Keratinocyte (primary cell): ENCODE data around the gene GALNT2. TPM values are rescaled to one million over a fixed set of nuclear protein-coding genes. Genes with fewer than 3 reads are reported as not detected.

Experiments
- DNase-seq: peaks from one replicate; pipeline ENCODE4 v3.0.0-alpha.2; 2011; ENCODE audit warnings: low read depth, missing footprints, low spot score
- FAIRE-seq: peaks from 2 replicates; lab custom pipeline; 2011; peaks lifted over from hg19 to GRCh38; lab: Jason Lieb, UNC
- H2AFZ ChIP-seq: 2 replicates; pipeline ENCODE4 v1.6.0; 2012; ENCODE audit warnings: low read length, control low read depth, inconsistent platforms; ENCODE audit not compliant: control insufficient read depth
- H3K27ac ChIP-seq: 2 replicates; pipeline ENCODE4 v1.5.1; 2011; ENCODE audit warnings: low read length; ENCODE audit not compliant: control insufficient read depth, insufficient read depth
- H3K27me3 ChIP-seq: 3 replicates; pipeline ENCODE4 v1.6.0; 2011; ENCODE audit warnings: low read length; ENCODE audit not compliant: control insufficient read depth, insufficient read depth; ENCODE audit errors: extremely low read depth
- H3K36me3 ChIP-seq, 2 experiments: 2 replicates in 1 of 2; 3 replicates in 1 of 2; pipeline ENCODE4 v1.5.1; 2011; ENCODE audit warnings: low read length in 2 of 2, mild to moderate bottlenecking in 1 of 2; ENCODE audit not compliant: control insufficient read depth in 2 of 2, insufficient read depth in 2 of 2; ENCODE audit errors: extremely low read depth in 1 of 2
- H3K4me1 ChIP-seq: 3 replicates; pipeline ENCODE4 v1.5.1; 2011; ENCODE audit warnings: low read length; ENCODE audit not compliant: control insufficient read depth, insufficient read depth; ENCODE audit errors: extremely low read depth
- H3K4me2 ChIP-seq: 3 replicates; pipeline ENCODE4 v1.6.0; 2011; ENCODE audit warnings: low read depth, low read length; ENCODE audit not compliant: control insufficient read depth, insufficient read depth; ENCODE audit errors: extremely low read depth
- H3K4me3 ChIP-seq, 3 experiments: fragments of 200-600 bp in 1 of 3; sonication (generic) in 1 of 3; 2 replicates in 2 of 3; 3 replicates in 1 of 3; pipeline ENCODE4 v1.5.1; 2011 to 2016; ENCODE audit warnings: low read length in 3 of 3, mild to moderate bottlenecking in 3 of 3, control low read depth in 2 of 3, inconsistent platforms in 1 of 3, low read depth in 1 of 3, mixed read lengths in 1 of 3, mixed run types in 1 of 3, moderate library complexity in 1 of 3; ENCODE audit not compliant: control insufficient read depth in 2 of 3, insufficient read depth in 2 of 3; ENCODE audit errors: extremely low read depth in 1 of 3
- H3K79me2 ChIP-seq: 2 replicates; pipeline ENCODE4 v1.6.0; 2012; ENCODE audit warnings: low read length; ENCODE audit not compliant: control insufficient read depth, insufficient read depth
- H3K9ac ChIP-seq: 3 replicates; pipeline ENCODE4 v1.6.0; 2011; ENCODE audit warnings: low read length; ENCODE audit not compliant: control insufficient read depth, insufficient read depth; ENCODE audit errors: extremely low read depth
- H3K9me1 ChIP-seq: 3 replicates; pipeline ENCODE4 v1.6.0; 2011; ENCODE audit warnings: low read length; ENCODE audit not compliant: control insufficient read depth, insufficient read depth; ENCODE audit errors: extremely low read depth
- H3K9me3 ChIP-seq: 2 replicates; pipeline ENCODE4 v1.5.1; 2012; ENCODE audit warnings: low read depth, low read length; ENCODE audit not compliant: control insufficient read depth
- H4K20me1 ChIP-seq: 3 replicates; pipeline ENCODE4 v1.6.0; 2011; ENCODE audit warnings: low read length; ENCODE audit not compliant: control insufficient read depth, insufficient read depth; ENCODE audit errors: extremely low read depth
- CTCF ChIP-seq, 3 experiments: IDR thresholded peaks in 1 of 3; conservative IDR thresholded peaks in 1 of 3; optimal IDR thresholded peaks in 1 of 3; 2 replicates in 2 of 3; 3 replicates in 1 of 3; pipeline versions ENCODE3 to v1.5.1; 2011; ENCODE audit warnings: low read length in 3 of 3, mild to moderate bottlenecking in 3 of 3, moderate library complexity in 2 of 3, control low read depth in 1 of 3, inconsistent platforms in 1 of 3; ENCODE audit not compliant: insufficient read depth in 2 of 3; ENCODE audit errors: extremely low read depth in 1 of 3
- EZH2 ChIP-seq: IDR thresholded peaks from one replicate; pipeline ENCODE4 v1.6.1; 2012; ENCODE audit warnings: inconsistent platforms, mild to moderate bottlenecking, low read length, moderate library complexity
- dilution Hi-C: fragments of 300-500 bp; cut with MboI; formaldehyde crosslinking; loops from one replicate; pipeline ENCODE4 v1.7.0; 2020; ENCODE audit warnings: low sequenced_read_pairs; ENCODE audit not compliant: extremely low pct_ligation_motif_present
- polyA plus RNA-seq, 5 experiments: library from polyadenylated mRNA; depleted of rRNA in 3 of 5; stranded (reverse) in 3 of 5; stranded (forward) in 1 of 5; unstranded in 1 of 5; fragments of >200 nt; gene quantifications; 1 replicate in 1 of 5; 2 replicates in 3 of 5; 3 replicates in 1 of 5; pipeline versions ENCODE4 v1.2.1 to v1.2.3, GENCODE V29; 2011 to 2012; ENCODE audit warnings: missing spikeins in 2 of 5, low read depth in 1 of 5, low replicate concordance in 1 of 5

The GALNT2 gene
- polyA plus RNA-seq, 1 donor (not counting 4 experiments of a cell fraction or from before 2014, with no cell fraction given): 61.7 TPM

GRCh38 chr1:230274254-230274653, 207.2 kb downstream of the GALNT2 start:
- peaks cover 24 to 33% of the 10 kb centered on the region in 2 experiments for H3K36me3 ChIP-seq
- dilution Hi-C loops: no loop called here

GRCh38 chr1:230276401-230276800, 209.4 kb downstream of the GALNT2 start:
- Histone ChIP-seq H4K20me1 (peaks cover 2% of the 10 kb centered on the region), H3K9me1 (no peaks in the 10 kb centered on the region), H3K9ac (no peak overlapping the region), H3K36me3 (peaks cover 25 to 40% of the 10 kb centered on the region in 2 experiments), H3K4me3 (no peak overlapping the region), H2AFZ (no peak overlapping the region), H3K4me2 (no peak overlapping the region), H3K4me1 (no peaks in the 10 kb centered on the region), H3K27me3 (no peaks in the 10 kb centered on the region), H3K79me2 (no peaks in the 10 kb centered on the region), H3K27ac (no peak overlapping the region), H3K9me3 (no peaks in the 10 kb centered on the region)
- TF ChIP-seq EZH2: no peak
- no peak for TF ChIP-seq CTCF (optimal IDR thresholded peaks at IDR 0.05 in 1 of 3, IDR thresholded peaks at IDR 0.05 in 1 of 3, conservative IDR thresholded peaks at IDR 0.05 in 1 of 3; ENCODE audit: extremely low read depth in 1 of 3, insufficient read depth in 2 of 3, low read length in 3 of 3)
- FAIRE-seq (no peak), DNase-seq (no peak)
- dilution Hi-C loops: no loop called here

More at GRCh38 chr1:230274254-230274653, 207.2 kb downstream of the GALNT2 start:
- Histone ChIP-seq H4K20me1 (peaks cover 2% of the 10 kb centered on the region), H3K4me3 (no peak overlapping the region), H3K9me1 (no peaks in the 10 kb centered on the region), H3K4me2 (no peak overlapping the region), H3K79me2 (no peaks in the 10 kb centered on the region), H3K9me3 (no peaks in the 10 kb centered on the region), H3K27me3 (no peaks in the 10 kb centered on the region), H3K27ac (no peak overlapping the region), H3K9ac (no peak overlapping the region), H3K4me1 (no peaks in the 10 kb centered on the region), H2AFZ (no peak overlapping the region)
- no peak for TF ChIP-seq CTCF (optimal IDR thresholded peaks at IDR 0.05 in 1 of 3, IDR thresholded peaks at IDR 0.05 in 1 of 3, conservative IDR thresholded peaks at IDR 0.05 in 1 of 3; ENCODE audit: extremely low read depth in 1 of 3, insufficient read depth in 2 of 3, low read length in 3 of 3)
- no peak for TF ChIP-seq EZH2
- DNase-seq (no peak), FAIRE-seq (no peak)
